Measurements from ENCODE around the gene ZNF668. TPM values are rescaled to one million over a fixed set of nuclear protein-coding genes. Genes with fewer than 3 reads are reported as not detected.
A peak's percentile ranks its signal among the peaks of the same experiment; 100 is the strongest.

ZNF668 gene
- total RNA-seq, 2 experiments from 2014 or later, result 18.0 to 20.5 TPM

DNA sequence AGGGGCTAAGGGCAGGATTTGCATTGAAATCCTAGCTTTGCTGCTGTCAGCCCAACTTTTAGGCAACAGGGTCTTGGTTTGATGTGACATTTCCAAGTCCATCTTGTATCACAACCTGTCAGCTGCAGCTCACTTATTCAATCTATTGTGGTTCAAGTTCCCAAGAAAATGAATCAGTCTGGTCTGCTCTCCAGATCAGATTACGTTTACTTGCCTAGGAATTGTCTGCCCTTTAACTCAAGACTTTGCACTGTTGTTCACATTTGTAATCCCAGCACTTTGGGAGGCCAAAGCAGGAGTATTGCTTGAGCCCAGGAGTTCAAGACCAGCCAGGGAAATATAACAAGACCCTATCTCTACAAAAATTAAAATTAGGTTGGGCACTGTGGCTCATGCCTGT, 30.7 kb downstream of the ZNF668 start:
- Mint-ChIP-seq H3K27ac (no peak overlapping the region), H3K4me3 (no peak overlapping the region), H3K4me1 (no peaks in the 10 kb centered on the region), H3K27me3 (no peaks in the 10 kb centered on the region), H3K36me3 (peaks cover 9% of the 10 kb centered on the region), H3K9me3 (ENCODE audit: low read depth) (no peaks in the 10 kb centered on the region)
- DNase-seq (no peak), ATAC-seq (no peak)
- CTCF ChIA-PET, result interaction anchor here (1.2 to 1.6 kb wide), 2 partner anchors 24 to 90 kb away, joined by 3 to 4 read pairs; no protein-coding TSS in a partner anchor

DNA sequence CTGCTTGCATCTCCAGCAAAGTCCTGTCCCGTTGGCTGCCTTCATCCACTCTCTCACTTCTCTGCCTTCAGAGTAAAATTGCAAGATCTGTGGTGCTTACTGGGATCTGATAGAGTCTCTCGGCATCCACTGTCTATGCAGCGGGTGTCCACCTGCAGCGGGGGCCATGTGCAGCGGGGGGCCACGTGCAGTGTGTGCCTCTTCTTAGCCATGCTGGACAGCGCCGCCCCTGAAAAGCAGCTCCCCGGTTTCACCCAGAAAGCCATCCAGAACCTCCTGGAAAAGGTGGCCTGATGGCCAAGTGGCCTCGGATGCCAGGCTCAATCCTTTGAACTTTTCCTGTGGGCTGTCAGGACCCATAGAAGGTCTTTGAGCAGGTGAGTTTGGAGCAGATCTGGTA, 31.2 kb downstream of the ZNF668 start:
- no peaks in the 10 kb centered on the region for H3K9me3 Mint-ChIP-seq (ENCODE audit: low read depth)
- H3K4me3 Mint-ChIP-seq, result no peak overlapping the region
- DNase-seq, result no peak
- H3K27ac Mint-ChIP-seq, result no peak overlapping the region
- CTCF ChIA-PET, result interaction anchor here (0.5 to 1.6 kb wide), 3 partner anchors 24 to 89 kb away, joined by 3 to 5 read pairs (median 4); no protein-coding TSS in a partner anchor
- ATAC-seq, result no peak
- no peaks in the 10 kb centered on the region for H3K4me1 Mint-ChIP-seq
- no peaks in the 10 kb centered on the region for H3K27me3 Mint-ChIP-seq
- peaks cover 9% of the 10 kb centered on the region for H3K36me3 Mint-ChIP-seq

DNA sequence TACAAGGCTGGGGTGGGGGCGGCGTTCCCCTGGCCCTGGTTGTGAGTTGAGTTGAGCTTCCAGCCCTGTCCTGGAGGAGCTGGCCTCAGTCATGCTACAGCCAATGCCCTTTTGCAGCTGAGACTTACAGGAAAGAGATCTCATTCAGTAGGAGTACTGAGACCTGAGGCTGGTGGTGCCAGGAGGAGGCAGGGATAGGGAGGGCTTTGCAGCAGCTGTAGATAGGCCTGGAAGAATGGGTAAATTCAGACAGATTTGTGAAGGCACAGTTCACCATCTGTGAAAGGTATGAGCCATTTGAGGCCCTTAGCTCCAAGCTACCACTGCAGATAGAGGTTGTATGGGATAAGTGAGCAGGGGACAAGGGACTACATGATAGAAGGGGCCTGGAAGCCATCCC, 35.0 kb downstream of the ZNF668 start:
- Mint-ChIP-seq H3K9me3 (ENCODE audit: low read depth) (no peaks in the 10 kb centered on the region), H3K4me3 (no peak overlapping the region), H3K4me1 (peaks cover 13% of the 10 kb centered on the region), H3K36me3 (peaks cover 18% of the 10 kb centered on the region), H3K27ac (no peak overlapping the region), H3K27me3 (no peaks in the 10 kb centered on the region)
- CTCF ChIA-PET, result interaction anchor here (2.4 kb wide), 1 partner anchor 55 kb away, joined by 6 read pairs; no protein-coding TSS in a partner anchor
- ATAC-seq, result no peak
- DNase-seq, result no peak

DNA sequence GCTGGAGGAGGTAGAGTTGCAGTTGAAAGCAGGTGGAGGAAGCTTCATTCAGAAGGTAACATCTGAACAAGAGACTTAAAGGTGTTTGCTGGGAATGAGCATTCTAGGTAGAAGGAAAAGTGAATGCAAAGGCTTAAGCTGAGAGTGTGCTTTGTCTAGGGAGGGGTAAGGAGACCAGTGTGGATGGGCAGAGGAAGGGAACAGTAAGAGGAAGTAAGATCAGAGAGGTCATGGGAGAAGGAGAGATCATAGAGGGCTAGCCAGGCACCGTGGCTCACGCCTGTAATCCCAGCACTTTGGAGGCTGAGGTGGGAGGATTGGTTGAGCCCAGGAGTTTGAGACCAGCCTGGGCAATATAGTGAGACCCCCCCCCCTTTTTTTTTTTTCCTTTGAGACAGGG, 37.3 kb downstream of the ZNF668 start:
- peaks cover 16% of the 10 kb centered on the region for H3K36me3 Mint-ChIP-seq
- H3K27me3 Mint-ChIP-seq, result peaks cover 3% of the 10 kb centered on the region
- CTCF ChIA-PET, result interaction anchor here (0.8 to 1.2 kb wide), 2 partner anchors 36 to 1382 kb away, joined by 3 read pairs; no protein-coding TSS in a partner anchor

DNA sequence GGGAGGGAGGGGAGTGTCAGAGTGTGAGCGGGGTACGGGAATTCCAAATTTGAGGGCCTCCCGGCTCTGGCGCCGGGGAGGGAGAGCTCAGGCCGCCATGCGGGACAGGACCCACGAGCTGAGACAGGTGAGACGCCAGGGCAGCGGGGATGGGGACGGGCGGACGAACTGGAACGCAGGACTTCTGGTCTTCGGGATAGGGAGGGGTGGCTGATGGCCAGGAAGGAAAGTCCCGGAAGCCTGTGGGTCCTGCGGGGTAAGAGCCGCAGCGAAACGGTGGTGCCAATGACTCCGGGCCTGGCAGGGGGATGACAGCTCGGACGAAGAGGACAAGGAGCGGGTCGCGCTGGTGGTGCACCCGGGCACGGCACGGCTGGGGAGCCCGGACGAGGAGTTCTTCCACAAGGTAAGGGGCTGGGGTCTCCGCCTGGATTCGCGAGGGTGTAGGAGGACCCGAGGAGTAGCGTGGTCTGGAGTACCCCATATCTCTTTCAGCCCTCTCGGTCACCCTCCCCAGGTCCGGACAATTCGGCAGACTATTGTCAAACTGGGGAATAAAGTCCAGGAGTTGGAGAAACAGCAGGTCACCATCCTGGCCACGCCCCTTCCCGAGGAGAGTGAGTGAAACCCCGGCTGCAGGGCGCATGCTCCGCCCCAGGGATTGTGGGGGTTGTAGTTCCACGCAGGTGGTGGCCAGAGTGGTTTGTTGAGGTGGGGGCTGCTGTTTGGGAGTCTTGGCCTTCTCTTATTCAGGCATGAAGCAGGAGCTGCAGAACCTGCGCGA, 40.1 kb downstream of the ZNF668 start:
- Mint-ChIP-seq H3K4me3 (peak overlapping the region; percentile 93), H3K27me3 (peaks cover 3% of the 10 kb centered on the region), H3K36me3 (peaks cover 14% of the 10 kb centered on the region), H3K4me1 (peaks cover 27% of the 10 kb centered on the region), H3K27ac (peak overlapping the region; percentile 92), H3K9me3 (ENCODE audit: low read depth) (no peaks in the 10 kb centered on the region)
- DNase-seq, result peak; percentile 94
- CTCF ChIA-PET, result interaction anchor here (0.6 to 1.6 kb wide), 5 partner anchors 24 to 111 kb away, joined by 3 to 6 read pairs (median 3); partner anchors contain the start of genes ZNF646 and ZNF668
- peak; percentile 43 for ATAC-seq

More for the DNA sequence above, 37.3 kb downstream of the ZNF668 start:
- Mint-ChIP-seq H3K9me3 (ENCODE audit: low read depth) (no peaks in the 10 kb centered on the region), H3K27ac (no peak overlapping the region), H3K4me1 (peaks cover 25% of the 10 kb centered on the region), H3K4me3 (no peak overlapping the region)
- no peak for DNase-seq
- no peak for ATAC-seq

DNA sequence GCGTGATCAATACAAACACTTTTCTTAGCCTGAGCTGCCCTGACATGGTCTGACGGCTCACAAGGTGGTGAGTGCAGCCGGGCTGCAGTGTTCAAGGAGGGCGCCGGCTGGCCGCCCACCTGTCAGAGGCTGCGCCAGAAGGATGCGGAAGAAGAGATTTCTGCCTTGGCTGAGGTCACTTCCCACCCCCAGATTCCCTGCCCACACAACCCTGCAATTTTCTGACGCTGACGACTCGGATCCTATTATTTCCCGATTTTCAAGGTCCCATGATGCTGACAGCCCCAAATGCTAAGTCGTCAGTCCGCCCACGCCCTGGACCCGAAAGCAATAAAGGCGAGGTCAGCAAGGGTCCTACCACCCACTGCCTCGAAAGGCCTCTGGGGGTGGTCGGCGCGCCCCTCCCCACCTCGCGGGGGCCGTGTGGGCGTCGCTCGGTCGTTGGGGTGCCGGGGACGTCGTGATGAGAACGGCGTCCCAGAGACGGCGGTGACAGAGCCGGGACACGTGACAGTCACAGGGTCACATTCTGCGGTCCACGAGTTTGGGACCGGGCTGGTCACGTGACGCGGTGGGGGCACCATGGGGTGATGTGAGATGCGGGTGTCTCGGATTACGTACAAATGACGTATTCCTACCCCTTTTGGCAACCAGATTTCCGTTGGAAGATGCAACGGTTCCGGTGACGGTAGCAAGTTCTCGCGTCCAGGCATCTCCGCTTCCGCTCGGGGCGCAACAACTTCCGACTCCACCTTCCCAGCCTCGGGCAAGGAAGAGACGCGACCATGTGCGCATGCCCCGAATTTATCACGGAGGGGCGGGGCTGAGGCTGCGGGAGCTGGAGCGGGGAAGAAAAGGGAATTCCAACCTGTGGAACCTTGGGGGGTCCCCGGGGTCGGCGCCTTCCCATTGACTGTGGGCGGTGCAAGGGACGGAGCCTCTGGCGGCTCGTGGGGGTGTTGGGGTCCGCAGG, 41.0 kb downstream of the ZNF668 start, which contains the start of gene STX4:
Gene STX4 (plus strand): TSS at position 823 of the 973 bp plus-strand sequence. CDS start 248 bp downstream, outside the sequence.
- DNase-seq (peak; percentile 99), ATAC-seq (peak; percentile 88)
- peaks cover 3% of the 10 kb centered on the region for H3K27me3 Mint-ChIP-seq
- CTCF ChIA-PET, result interaction anchor here (1.0 to 1.6 kb wide), 3 partner anchors 31 to 110 kb away, joined by 3 to 6 read pairs (median 5); partner anchors contain the start of genes ZNF646 and ZNF668
- H3K4me1 Mint-ChIP-seq, result peaks cover 27% of the 10 kb centered on the region
- peak within 1 kb of the TSS; percentile 93 for H3K4me3 Mint-ChIP-seq
- no peaks in the 10 kb centered on the region for H3K9me3 Mint-ChIP-seq (ENCODE audit: low read depth)
- peaks cover 14% of the 10 kb centered on the region for H3K36me3 Mint-ChIP-seq
- peak within 1 kb of the TSS; percentile 92 for H3K27ac Mint-ChIP-seq

DNA sequence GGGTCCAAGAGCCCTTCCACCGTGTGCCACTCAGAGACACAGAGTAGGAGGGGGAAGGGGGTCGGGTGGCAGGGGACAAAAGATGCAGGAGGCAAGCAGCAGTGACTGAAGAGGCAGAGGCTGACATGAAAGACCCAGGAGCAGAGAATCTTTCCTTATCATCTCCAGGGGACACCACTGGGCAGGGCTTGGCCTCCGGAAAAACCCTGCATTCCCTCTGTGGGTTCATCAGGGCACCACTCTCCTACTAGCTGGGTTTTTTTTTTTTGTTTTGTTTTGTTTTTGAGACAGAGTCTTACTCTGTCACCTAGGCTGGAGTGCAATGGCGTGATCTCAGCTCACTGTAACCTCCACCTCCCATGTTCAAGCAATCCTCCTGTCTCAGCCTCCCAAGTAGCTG, 42.8 kb downstream of the ZNF668 start:
- no peaks in the 10 kb centered on the region for H3K9me3 Mint-ChIP-seq (ENCODE audit: low read depth)
- H3K4me3 Mint-ChIP-seq, result no peak overlapping the region
- H3K36me3 Mint-ChIP-seq, result peaks cover 13% of the 10 kb centered on the region
- peaks cover 3% of the 10 kb centered on the region for H3K27me3 Mint-ChIP-seq
- H3K4me1 Mint-ChIP-seq, result peaks cover 27% of the 10 kb centered on the region
- H3K27ac Mint-ChIP-seq, result no peak overlapping the region
- ATAC-seq, result no peak
- DNase-seq, result no peak
- CTCF ChIA-PET, result no interaction called here

DNA sequence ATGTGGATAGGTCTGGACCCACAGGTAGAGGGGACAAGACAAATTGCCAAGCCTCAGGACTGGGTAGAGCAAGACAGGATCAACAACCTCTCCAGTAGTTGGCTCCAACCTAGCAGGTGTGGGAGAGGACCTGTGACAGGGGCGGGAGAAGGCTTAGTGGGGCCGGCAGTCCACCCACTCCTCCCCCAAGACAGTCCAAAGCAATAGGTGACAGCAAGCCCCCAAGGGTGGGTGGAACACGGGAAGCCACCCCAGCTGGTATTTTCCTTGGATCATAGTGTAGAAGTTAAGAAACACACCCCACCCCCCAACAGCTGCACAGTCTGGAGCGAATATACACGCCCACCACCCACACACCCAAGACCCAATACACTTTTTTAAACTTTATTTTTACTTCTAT, 44.8 kb downstream of the ZNF668 start:
- H3K4me1 Mint-ChIP-seq, result peaks cover 16% of the 10 kb centered on the region

DNA sequence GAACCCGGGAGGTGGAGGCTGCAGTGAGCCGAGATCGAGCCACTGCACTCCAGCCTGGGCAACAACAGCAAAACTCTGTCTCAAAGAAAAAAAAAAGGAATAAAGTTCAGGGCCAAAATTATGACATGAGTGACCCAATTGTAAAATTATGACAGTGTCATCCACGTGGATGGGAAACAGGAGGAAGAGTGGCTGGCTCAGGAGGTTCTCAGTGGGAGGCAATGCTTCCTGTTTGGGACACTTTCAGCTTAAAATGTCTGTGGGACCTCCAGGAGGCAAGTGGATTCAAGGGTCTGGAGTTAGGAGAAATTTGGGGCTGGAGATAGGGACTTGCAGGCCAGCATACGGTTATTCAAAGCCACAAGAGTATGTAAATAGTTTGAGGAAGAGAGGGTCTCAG, 48.7 kb downstream of the ZNF668 start:
- ATAC-seq (no peak), DNase-seq (no peak)
- Mint-ChIP-seq H3K4me1 (peaks cover 9% of the 10 kb centered on the region), H3K36me3 (no peaks in the 10 kb centered on the region), H3K27me3 (no peaks in the 10 kb centered on the region), H3K27ac (no peak overlapping the region), H3K9me3 (ENCODE audit: low read depth) (no peaks in the 10 kb centered on the region), H3K4me3 (no peak overlapping the region)
- CTCF ChIA-PET, result no interaction called here

More for the DNA sequence above, 44.8 kb downstream of the ZNF668 start:
- Mint-ChIP-seq H3K27me3 (peaks cover 3% of the 10 kb centered on the region), H3K27ac (no peak overlapping the region), H3K9me3 (ENCODE audit: low read depth) (no peaks in the 10 kb centered on the region), H3K36me3 (peaks cover 5% of the 10 kb centered on the region), H3K4me3 (no peak overlapping the region)
- CTCF ChIA-PET, result interaction anchor here (0.9 kb wide), 1 partner anchor 15 kb away, joined by 3 read pairs; no protein-coding TSS in a partner anchor
- no peak for DNase-seq
- no peak for ATAC-seq

DNA sequence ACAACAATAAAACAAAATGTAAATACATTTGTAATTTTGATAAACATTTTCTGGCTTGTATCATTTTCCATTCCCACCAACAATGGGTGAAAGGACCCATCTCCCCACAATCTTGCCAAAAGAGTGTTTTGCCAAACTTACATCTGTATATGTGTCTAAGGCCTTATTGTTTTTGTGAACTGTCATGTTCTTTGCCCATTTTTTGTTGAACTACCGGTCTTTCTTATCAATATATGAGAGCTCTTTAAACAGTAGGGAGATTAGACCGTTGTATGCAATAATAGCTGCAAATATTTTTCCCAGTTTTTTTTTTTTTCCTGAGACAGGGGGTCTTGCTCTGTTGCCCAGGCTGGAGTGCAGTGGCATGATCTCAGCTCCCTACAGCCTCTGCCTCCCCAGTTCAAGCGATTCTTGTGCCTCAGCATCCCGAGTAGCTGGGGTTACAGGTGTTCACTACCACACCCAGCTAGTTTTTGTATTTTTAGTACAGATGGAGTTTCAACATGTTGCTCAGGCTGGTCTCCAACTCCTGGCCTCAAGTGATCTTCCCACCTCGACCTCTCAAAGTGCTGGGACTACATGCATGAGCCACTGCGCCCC, 50.3 kb downstream of the ZNF668 start:
- H3K4me1 Mint-ChIP-seq, result peaks cover 9% of the 10 kb centered on the region
- DNase-seq (no peak), ATAC-seq (no peak)
- no peaks in the 10 kb centered on the region for H3K36me3 Mint-ChIP-seq
- no peaks in the 10 kb centered on the region for H3K27me3 Mint-ChIP-seq
- no peaks in the 10 kb centered on the region for H3K9me3 Mint-ChIP-seq (ENCODE audit: low read depth)
- no peak overlapping the region for H3K27ac Mint-ChIP-seq
- H3K4me3 Mint-ChIP-seq, result no peak overlapping the region
- CTCF ChIA-PET, result interaction anchor here (1.3 kb wide), 1 partner anchor 39 kb away, joined by 3 read pairs; the partner anchor contains the start of gene HSD3B7

DNA sequence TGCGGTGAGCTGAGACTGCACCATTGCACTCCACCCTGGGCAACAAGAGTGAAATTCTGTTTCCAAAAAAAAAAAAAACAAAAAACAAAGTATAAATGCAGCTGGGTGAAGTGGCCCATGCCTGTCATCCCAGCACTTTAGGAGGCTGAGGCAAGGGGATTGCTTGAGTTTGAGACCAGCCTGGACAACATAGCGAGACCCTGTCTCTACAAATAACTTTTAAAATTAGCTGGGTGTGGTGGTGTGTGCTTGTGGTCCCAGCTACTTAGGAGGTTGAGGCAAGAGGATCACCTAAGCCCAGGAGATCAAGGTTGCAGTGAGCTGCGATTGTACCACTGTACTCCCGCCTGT, 50.8 kb downstream of the ZNF668 start:
- H3K27ac Mint-ChIP-seq, result no peak overlapping the region

DNA sequence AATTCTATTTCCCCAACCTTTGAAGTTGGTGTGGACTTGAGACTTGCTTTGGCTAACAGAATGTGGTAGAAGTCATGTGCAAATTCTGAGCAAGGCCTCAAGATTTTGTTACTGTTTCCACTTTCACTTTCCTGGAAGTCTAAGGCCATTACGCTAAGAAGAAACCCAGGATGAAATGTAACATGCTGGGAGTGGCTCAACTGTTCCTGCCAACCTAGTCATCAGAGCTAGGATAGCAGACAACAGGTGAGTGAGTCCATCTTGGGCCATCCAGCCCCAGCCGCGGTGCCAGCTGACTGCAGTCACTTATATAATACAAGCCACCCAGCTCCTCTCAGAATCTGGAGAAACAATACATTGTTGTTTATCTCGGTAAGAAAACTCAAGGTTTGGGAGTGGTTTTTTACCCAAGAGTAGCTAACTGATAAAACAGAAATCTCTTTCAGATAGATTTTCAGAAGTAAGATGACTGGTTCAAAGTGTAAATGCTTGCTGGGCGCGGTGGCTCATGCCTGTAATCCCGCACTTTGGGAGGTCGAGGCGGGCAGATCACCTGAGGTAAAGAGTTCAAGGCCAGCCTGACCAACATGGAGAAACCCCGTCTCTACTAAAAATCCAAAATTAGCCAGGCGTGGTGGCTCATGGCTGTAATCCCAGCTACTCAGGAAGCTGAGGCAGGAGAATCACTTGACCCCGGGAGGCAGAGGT, 51.3 kb downstream of the ZNF668 start:
- CTCF ChIA-PET, result interaction anchor here (1.4 kb wide), 1 partner anchor 421 kb away, joined by 3 read pairs; no protein-coding TSS in a partner anchor
- Mint-ChIP-seq H3K27ac (no peak overlapping the region), H3K27me3 (no peaks in the 10 kb centered on the region), H3K36me3 (no peaks in the 10 kb centered on the region), H3K4me1 (peaks cover 9% of the 10 kb centered on the region), H3K4me3 (no peak overlapping the region), H3K9me3 (ENCODE audit: low read depth) (no peaks in the 10 kb centered on the region)
- DNase-seq, result no peak
- no peak for ATAC-seq

More for the DNA sequence above, 50.8 kb downstream of the ZNF668 start:
- H3K36me3 Mint-ChIP-seq, result no peaks in the 10 kb centered on the region
- H3K27me3 Mint-ChIP-seq, result no peaks in the 10 kb centered on the region
- H3K4me3 Mint-ChIP-seq, result no peak overlapping the region
- no peaks in the 10 kb centered on the region for H3K9me3 Mint-ChIP-seq (ENCODE audit: low read depth)
- peaks cover 9% of the 10 kb centered on the region for H3K4me1 Mint-ChIP-seq
- no peak for DNase-seq
- no peak for ATAC-seq
- CTCF ChIA-PET, result interaction anchor here (1.4 kb wide), 1 partner anchor 421 kb away, joined by 3 read pairs; no protein-coding TSS in a partner anchor
